ENCODE measurements around the gene MYO1D. TPM values are rescaled to one million over a fixed set of nuclear protein-coding genes. Genes with fewer than 3 reads are reported as not detected.

MYO1D gene
- total RNA-seq, 4 donors from 2014 or later = 247 to 569 (median 444) TPM

DNA sequence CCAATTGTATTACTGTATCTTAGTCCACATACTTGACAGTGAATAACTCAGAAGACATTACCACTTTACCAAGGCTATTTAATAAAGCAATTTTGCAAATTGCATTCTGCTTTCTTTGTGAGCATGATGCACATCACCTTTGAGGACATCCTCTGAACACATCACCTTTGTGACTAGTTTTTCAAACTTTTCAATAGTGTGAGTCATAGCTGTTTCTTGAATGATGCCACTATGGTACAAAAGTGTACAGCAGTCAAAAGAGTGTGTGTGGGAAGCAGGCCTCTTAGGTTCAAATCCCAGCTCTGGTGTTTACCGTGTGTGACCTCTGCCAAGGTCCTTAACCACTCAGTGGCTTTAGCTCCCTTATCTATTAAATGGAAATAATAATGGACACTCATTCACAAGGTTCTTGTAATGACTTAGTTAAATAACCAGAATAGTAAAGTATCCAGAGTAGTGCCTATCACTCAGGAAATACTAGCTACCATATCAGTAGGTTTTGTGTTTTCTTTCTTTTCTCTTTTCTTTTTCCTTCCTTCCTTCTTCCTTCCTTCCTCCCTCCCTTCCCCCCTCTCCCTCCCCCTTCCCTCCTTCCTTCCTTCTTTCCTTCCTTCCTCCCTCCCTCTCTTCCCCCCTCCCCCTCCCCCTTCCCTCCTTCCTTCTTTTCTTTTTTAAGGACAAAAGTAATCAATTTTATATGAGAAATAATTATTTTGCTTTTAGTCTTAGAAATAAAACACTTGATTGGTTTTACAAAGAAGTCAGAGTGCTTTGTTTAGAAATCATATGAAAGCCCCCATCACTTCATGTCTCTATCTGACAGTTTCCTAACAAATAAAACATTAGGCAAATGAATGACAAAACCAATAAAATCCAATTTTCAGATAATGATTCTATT is 178.9 kb downstream of the MYO1D start:
- no peaks in the 10 kb centered on the region for H3K27me3 ChIP-seq
- H3K4me1 ChIP-seq = no peaks in the 10 kb centered on the region
- WGBS, 2 donors (ENCODE audit: low coverage in 1 of 2) = 86 to 96% methylated on average over 1 of the region's 1 CpG
- H3K27ac ChIP-seq = no peak overlapping the region
- no peaks in the 10 kb centered on the region for H3K9me3 ChIP-seq
- H3K36me3 ChIP-seq = no peaks in the 10 kb centered on the region
- TF ChIP-seq, protein P1, sequence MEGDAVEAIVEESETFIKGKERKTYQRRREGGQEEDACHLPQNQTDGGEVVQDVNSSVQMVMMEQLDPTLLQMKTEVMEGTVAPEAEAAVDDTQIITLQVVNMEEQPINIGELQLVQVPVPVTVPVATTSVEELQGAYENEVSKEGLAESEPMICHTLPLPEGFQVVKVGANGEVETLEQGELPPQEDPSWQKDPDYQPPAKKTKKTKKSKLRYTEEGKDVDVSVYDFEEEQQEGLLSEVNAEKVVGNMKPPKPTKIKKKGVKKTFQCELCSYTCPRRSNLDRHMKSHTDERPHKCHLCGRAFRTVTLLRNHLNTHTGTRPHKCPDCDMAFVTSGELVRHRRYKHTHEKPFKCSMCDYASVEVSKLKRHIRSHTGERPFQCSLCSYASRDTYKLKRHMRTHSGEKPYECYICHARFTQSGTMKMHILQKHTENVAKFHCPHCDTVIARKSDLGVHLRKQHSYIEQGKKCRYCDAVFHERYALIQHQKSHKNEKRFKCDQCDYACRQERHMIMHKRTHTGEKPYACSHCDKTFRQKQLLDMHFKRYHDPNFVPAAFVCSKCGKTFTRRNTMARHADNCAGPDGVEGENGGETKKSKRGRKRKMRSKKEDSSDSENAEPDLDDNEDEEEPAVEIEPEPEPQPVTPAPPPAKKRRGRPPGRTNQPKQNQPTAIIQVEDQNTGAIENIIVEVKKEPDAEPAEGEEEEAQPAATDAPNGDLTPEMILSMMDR (IDR thresholded peaks at IDR 0.05) = no peak
- TF ChIP-seq EP300 (IDR thresholded peaks at IDR 0.05; ENCODE audit: low read depth) (no peak), POLR2A (IDR thresholded peaks at IDR 0.05) (no peak), POLR2AphosphoS5 (IDR thresholded peaks at IDR 0.05) (no peak)
- no peak for DNase-seq
- no peak overlapping the region for H3K4me3 ChIP-seq
- in situ Hi-C loops (cut with MboI; ENCODE audit: low pct_ligation_motif_present in 1 of 4, low pct_unique_long_range_greater_than_20kb in 1 of 4, low sequenced_read_pairs in 3 of 4) (no loop called here), intact Hi-C loops (cut with DNase I; ENCODE audit: low total_unique reads) (no loop called here)

GRCh38 chr17:32696426-32696825 is 180.5 kb downstream of the MYO1D start:
- Histone ChIP-seq H3K4me1 (no peaks in the 10 kb centered on the region), H3K27ac (peak overlapping the region in 1 of 4 donors; percentile 55), H3K27me3 (no peaks in the 10 kb centered on the region), H3K4me3 (no peak overlapping the region), H3K9me3 (no peaks in the 10 kb centered on the region), H3K36me3 (no peaks in the 10 kb centered on the region)
- intact Hi-C loops (cut with DNase I; ENCODE audit: low total_unique reads) (no loop called here), in situ Hi-C loops (cut with MboI; ENCODE audit: low pct_ligation_motif_present in 1 of 4, low pct_unique_long_range_greater_than_20kb in 1 of 4, low sequenced_read_pairs in 3 of 4) (no loop called here)
- 30 to 45% methylated on average over 1 of the region's 1 CpG for WGBS, 2 donors (ENCODE audit: low coverage in 1 of 2)
- TF ChIP-seq, protein P1 (IDR thresholded peaks at IDR 0.05) = no peak
- TF ChIP-seq POLR2AphosphoS5 (IDR thresholded peaks at IDR 0.05) (no peak), EP300 (IDR thresholded peaks at IDR 0.05; ENCODE audit: low read depth) (no peak), POLR2A (IDR thresholded peaks at IDR 0.05) (no peak)
- DNase-seq = no peak

DNA sequence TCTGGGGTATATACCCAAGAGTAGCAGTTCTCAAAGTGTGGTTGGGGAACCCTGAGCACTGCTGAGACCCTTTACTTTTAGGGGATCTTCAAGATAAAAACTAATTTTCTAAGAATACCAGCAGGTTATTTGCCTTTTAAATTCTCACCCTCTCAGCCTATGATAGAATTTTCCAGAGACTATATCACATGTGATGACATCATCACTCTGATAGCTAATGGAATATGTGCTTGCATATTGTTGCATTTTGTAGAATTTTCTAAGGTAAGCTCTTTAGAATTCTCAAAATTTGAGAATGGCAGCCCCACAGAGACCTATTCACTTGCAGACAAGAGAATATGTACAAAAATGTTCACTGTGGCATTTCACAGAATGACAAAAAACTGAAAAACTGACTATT is 181.1 kb downstream of the MYO1D start:
- in situ Hi-C loops (cut with MboI; ENCODE audit: low pct_ligation_motif_present in 1 of 4, low pct_unique_long_range_greater_than_20kb in 1 of 4, low sequenced_read_pairs in 3 of 4) (no loop called here), intact Hi-C loops (cut with DNase I; ENCODE audit: low total_unique reads) (no loop called here)
- no peak for DNase-seq
- H3K4me3 ChIP-seq = no peak overlapping the region
- no peaks in the 10 kb centered on the region for H3K4me1 ChIP-seq
- no peak overlapping the region for H3K27ac ChIP-seq
- H3K9me3 ChIP-seq = no peaks in the 10 kb centered on the region
- no peaks in the 10 kb centered on the region for H3K36me3 ChIP-seq
- no peaks in the 10 kb centered on the region for H3K27me3 ChIP-seq
- TF ChIP-seq POLR2AphosphoS5 (IDR thresholded peaks at IDR 0.05) (no peak), EP300 (IDR thresholded peaks at IDR 0.05; ENCODE audit: low read depth) (no peak), POLR2A (IDR thresholded peaks at IDR 0.05) (no peak)
- TF ChIP-seq, protein P1 (IDR thresholded peaks at IDR 0.05) = no peak

DNA sequence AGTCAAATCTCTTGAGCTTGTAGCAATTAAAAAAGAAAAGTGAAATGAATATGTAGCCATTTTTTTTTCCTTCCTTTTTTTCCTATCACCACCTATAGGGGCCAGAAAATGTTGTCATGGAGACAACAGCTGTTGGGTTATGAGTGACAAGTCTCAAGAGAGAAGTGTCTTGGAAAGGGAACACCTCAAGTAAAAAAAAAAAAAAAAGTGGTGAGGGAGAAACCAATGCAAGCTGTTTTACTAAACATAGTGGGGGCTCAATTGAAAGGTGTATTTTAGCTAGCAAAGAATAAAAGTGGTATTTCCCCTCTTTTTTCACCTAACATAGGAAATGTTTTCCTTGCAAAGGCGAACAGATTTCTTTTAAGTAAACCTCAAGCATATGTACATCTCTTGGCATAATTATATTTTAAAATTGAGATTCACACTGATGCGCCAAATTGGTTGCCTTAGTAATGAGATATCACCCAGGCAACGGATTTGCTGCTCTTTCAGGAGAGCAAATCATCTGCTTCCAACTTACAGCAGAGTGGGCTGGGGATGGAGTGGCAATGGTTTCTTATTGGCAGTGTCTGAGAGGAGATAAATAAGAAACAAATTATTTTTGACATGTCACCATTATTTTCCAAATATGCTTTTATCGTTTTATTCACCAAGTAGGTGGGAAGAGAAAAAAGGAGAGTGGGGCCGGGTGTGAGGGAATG is 183.6 kb downstream of the MYO1D start:
- DNase-seq = no peak
- Histone ChIP-seq H3K36me3 (no peaks in the 10 kb centered on the region), H3K27me3 (no peaks in the 10 kb centered on the region), H3K9me3 (no peaks in the 10 kb centered on the region), H3K27ac (no peak overlapping the region), H3K4me3 (no peak overlapping the region), H3K4me1 (no peaks in the 10 kb centered on the region)
- 88 to 94% methylated on average over 5 of the region's 5 CpGs for WGBS, 2 donors (ENCODE audit: low coverage in 1 of 2)
- intact Hi-C loops (cut with DNase I; ENCODE audit: low total_unique reads) (no loop called here), in situ Hi-C loops (cut with MboI; ENCODE audit: low pct_ligation_motif_present in 1 of 4, low pct_unique_long_range_greater_than_20kb in 1 of 4, low sequenced_read_pairs in 3 of 4) (no loop called here)
- TF ChIP-seq, protein P1 (IDR thresholded peaks at IDR 0.05) = no peak
- no peak for TF ChIP-seq EP300 (IDR thresholded peaks at IDR 0.05; ENCODE audit: low read depth)
- no peak for TF ChIP-seq POLR2A (IDR thresholded peaks at IDR 0.05)
- no peak for TF ChIP-seq POLR2AphosphoS5 (IDR thresholded peaks at IDR 0.05)
